GM12878 (cell line): Measurements from ENCODE around the gene WIPF2. TPM values are rescaled to one million over a fixed set of nuclear protein-coding genes. Genes with fewer than 3 reads are reported as not detected.

Experiments used
- ATAC-seq: fragments of 200-7000 bp; cut with Tn5 transposase; 3 replicates; pipeline ENCODE4 v1.9.1; 2020; ENCODE audit warnings: mild to moderate bottlenecking, moderate library complexity
- BruUV-seq: library from RNA; stranded (reverse); fragments of 400-500 nt; replicated peaks from 2 replicates; lab custom pipeline; 2021; lab: Mats Ljungman, UMichigan
- CTCF ChIA-PET: fragments of 300-600 bp; sonication (Branson Sonifier 250); formaldehyde crosslinking; extraction: SDS; loops from one replicate; lab custom pipeline; 2021; ENCODE audit warnings: inconsistent platforms; lab: Yijun Ruan, JAX
- POLR2A ChIA-PET: fragments of 350-600 bp; formaldehyde crosslinking; extraction: SDS; loops from one replicate; lab custom pipeline; 2021; ENCODE audit warnings: inconsistent platforms; lab: Charles Lee
- RAD21 ChIA-PET: fragments of 300-600 bp; sonication (Branson Sonifier 250); formaldehyde crosslinking; loops from one replicate; lab custom pipeline; 2023; ENCODE audit warnings: antibody characterized with exemption; ENCODE audit not compliant: unreplicated experiment; lab: Charles Lee
- SMC1A ChIA-PET: fragments of 300-600 bp; sonication (Branson Sonifier 250); formaldehyde crosslinking; loops from one replicate; lab custom pipeline; 2023; ENCODE audit not compliant: unreplicated experiment, uncharacterized antibody; lab: Charles Lee
- DNase-seq: peaks from one replicate; pipeline ENCODE4 v3.0.0-alpha.2; 2011; ENCODE audit warnings: low read depth, low spot score
- FAIRE-seq: peaks from 3 replicates; lab custom pipeline; 2011; peaks lifted over from hg19 to GRCh38; lab: Jason Lieb, UNC
- H2AFZ ChIP-seq: 2 replicates; pipeline ENCODE4 v1.6.0; 2011; ENCODE audit warnings: low read depth, low read length, control low read depth; ENCODE audit not compliant: control insufficient read depth
- H3K27ac ChIP-seq: 2 replicates; pipeline ENCODE4 v1.5.1; 2011; ENCODE audit warnings: control low read depth; ENCODE audit not compliant: control insufficient read depth, insufficient read depth
- H3K27me3 ChIP-seq, 2 experiments: replicated peaks in 1 of 2; 2 replicates each; pipeline versions ENCODE4 v1.6.0 to v1.6.1; 2011; ENCODE audit warnings: low read length in 1 of 2; ENCODE audit not compliant: control insufficient read depth in 2 of 2, insufficient read depth in 2 of 2
- H3K36me3 ChIP-seq, 2 experiments: 2 replicates each; pipeline ENCODE4 v1.5.1; 2011; ENCODE audit warnings: low read length in 1 of 2; ENCODE audit not compliant: control insufficient read depth in 2 of 2, insufficient read depth in 2 of 2
- H3K4me1 ChIP-seq: 2 replicates; pipeline ENCODE4 v1.6.1; 2011; ENCODE audit warnings: mild to moderate bottlenecking, low read length, moderate library complexity, mixed read lengths; ENCODE audit not compliant: control insufficient read depth, insufficient read depth
- H3K4me2 ChIP-seq: 2 replicates; pipeline ENCODE4 v1.6.0; 2011; ENCODE audit warnings: control low read depth; ENCODE audit not compliant: control insufficient read depth, insufficient read depth
- H3K4me3 ChIP-seq: fragments of 200-600 bp; sonication (generic); 2 replicates; pipeline ENCODE4 v1.5.1; 2016
- H3K79me2 ChIP-seq: 2 replicates; pipeline ENCODE4 v1.6.0; 2011; ENCODE audit warnings: low read length; ENCODE audit not compliant: control insufficient read depth, insufficient read depth
- H3K9ac ChIP-seq: 2 replicates; pipeline ENCODE4 v1.8.0; 2011; ENCODE audit warnings: low read length, control low read depth, mixed read lengths; ENCODE audit not compliant: control insufficient read depth, insufficient read depth
- H3K9me3 ChIP-seq: replicated peaks from 3 replicates; pipeline ENCODE4 v1.5.1; 2011; ENCODE audit warnings: mild to moderate bottlenecking, low read length; ENCODE audit not compliant: control insufficient read depth, insufficient read depth
- H4K20me1 ChIP-seq: 2 replicates; pipeline ENCODE4 v1.6.0; 2011; ENCODE audit not compliant: control insufficient read depth, insufficient read depth
- BCLAF1 ChIP-seq: fragments of 450-650 bp; IDR thresholded peaks from 2 replicates; pipeline ENCODE4 v1.6.1; 2017; ENCODE audit warnings: antibody characterized with exemption, mild to moderate bottlenecking, moderate library complexity
- KLF5 ChIP-seq: fragments of 450-650 bp; IDR thresholded peaks from 2 replicates; pipeline ENCODE4 v1.6.1; 2014; ENCODE audit warnings: mild to moderate bottlenecking; ENCODE audit not compliant: partially characterized antibody
- STAT1 ChIP-seq: fragments of 450-650 bp; conservative IDR thresholded peaks from 2 replicates; pipeline ENCODE4 v1.6.1; 2014; ENCODE audit warnings: antibody characterized with exemption, mild to moderate bottlenecking
- ZSCAN29 ChIP-seq: fragments of 450-650 bp; IDR thresholded peaks from 2 replicates; pipeline ENCODE4 v1.6.1; 2017; ENCODE audit warnings: mild to moderate bottlenecking, moderate library complexity
- WGBS: methylation state at CpG from one replicate; pipeline ENCODE4 v1.1.6; 2016; ENCODE audit warnings: low lambda C conversion rate; ENCODE audit not compliant: insufficient replicate concordance, insufficient coverage; ENCODE audit errors: missing lambda C conversion rate; 5-methylcytosine and 5-hydroxymethylcytosine counted together
- in situ Hi-C: fragments of 300-500 bp; cut with MboI; formaldehyde crosslinking; loops from 9 replicates; pipeline ENCODE4 v1.14.3; 2018; ENCODE audit warnings: mixed read lengths
- intact Hi-C: fragments of 100-400 bp; cut with micrococcal nuclease; formaldehyde crosslinking; loops from one replicate; pipeline ENCODE4 v1.14.2; 2022; ENCODE audit not compliant: unreplicated experiment
- polyA plus RNA-seq, 11 experiments: library from polyadenylated mRNA; depleted of rRNA in 4 of 11; unstranded in 6 of 11; stranded (reverse) in 5 of 11; fragments of >200 nt; fragmentation: Nextera tagmentation in 4 of 11; fragmentation: Illumina TruSeq in 1 of 11; extraction: Ambion mirVana in 4 of 11; extraction: Trizol in 1 of 11; gene quantifications; 1 replicate in 1 of 11; 2 replicates in 10 of 11; pipeline versions ENCODE4 v1.2.1 to v1.2.3, GENCODE V29; 2011 to 2016; ENCODE audit warnings: inconsistent platforms in 2 of 11, missing spikeins in 2 of 11, low read depth in 1 of 11
- total RNA-seq, 4 experiments: library from RNA; depleted of rRNA in 3 of 4; stranded (reverse); fragments of >200 nt in 3 of 4; fragmentation: Illumina TruSeq in 1 of 4; extraction: Trizol in 1 of 4; gene quantifications; 2 replicates each; pipeline versions ENCODE4 v1.2.1 to v1.2.3, GENCODE V29; 2013 to 2021

Gene WIPF2
- total and polyA plus RNA-seq, 10 of the 15 experiments (the other 5 are each of a cell fraction or from before 2014, with no cell fraction given), result 4.2 to 20.8 (median 7.1) TPM

GRCh38 chr17:40178660-40179059 lies 40.4 kb upstream of the WIPF2 start:
- H3K4me3 ChIP-seq, result no peak overlapping the region
- no peak for ATAC-seq
- POLR2A ChIA-PET, result interaction anchor here (1.0 kb wide), 1 partner anchor 66 kb away, joined by 4 read pairs; no protein-coding TSS in a partner anchor
- H2AFZ ChIP-seq, result no peak overlapping the region
- no peak overlapping the region for H3K27ac ChIP-seq
- H3K4me1 ChIP-seq, result peaks cover 4% of the 10 kb centered on the region
- H3K36me3 ChIP-seq, result peaks cover 0 to 4% of the 10 kb centered on the region in 2 experiments; a peak in 2 of 4 replicates
- TF ChIP-seq KLF5 (no peak), STAT1 (no peak), BCLAF1 (no peak), ZSCAN29 (no peak)
- SMC1A ChIA-PET, result interaction anchor here (0.6 to 1.6 kb wide), 4 partner anchors 9 to 66 kb away, joined by 3 to 4 read pairs (median 4); no protein-coding TSS in a partner anchor
- H3K79me2 ChIP-seq, result no peaks in the 10 kb centered on the region
- H3K9me3 ChIP-seq, result no peaks in the 10 kb centered on the region
- WGBS, result 88% methylated on average over 6 of the region's 7 CpGs
- H3K4me2 ChIP-seq, result no peak overlapping the region
- in situ Hi-C loops, result no loop called here
- DNase-seq, result no peak
- H4K20me1 ChIP-seq, result no peaks in the 10 kb centered on the region
- no peak for FAIRE-seq
- intact Hi-C loops, result no loop called here
- no TSS peak for BruUV-seq
- no peak overlapping the region for H3K9ac ChIP-seq
- no peaks in the 10 kb centered on the region for H3K27me3 ChIP-seq
- CTCF ChIA-PET, result interaction anchor here (0.9 to 1.7 kb wide), 4 partner anchors 11 to 68 kb away, joined by 3 to 6 read pairs (median 4); no protein-coding TSS in a partner anchor
- RAD21 ChIA-PET, result interaction anchor here (0.9 to 2.2 kb wide), 3 partner anchors 10 to 67 kb away, joined by 3 to 6 read pairs (median 4); no protein-coding TSS in a partner anchor
